KG1 (cell line): Measurements from ENCODE around the gene TGFA.

Source experiments
- DNase-seq: peaks from one replicate; lab custom pipeline; 2025; lab: John Stamatoyannopoulos, UW

TGFA gene

DNA sequence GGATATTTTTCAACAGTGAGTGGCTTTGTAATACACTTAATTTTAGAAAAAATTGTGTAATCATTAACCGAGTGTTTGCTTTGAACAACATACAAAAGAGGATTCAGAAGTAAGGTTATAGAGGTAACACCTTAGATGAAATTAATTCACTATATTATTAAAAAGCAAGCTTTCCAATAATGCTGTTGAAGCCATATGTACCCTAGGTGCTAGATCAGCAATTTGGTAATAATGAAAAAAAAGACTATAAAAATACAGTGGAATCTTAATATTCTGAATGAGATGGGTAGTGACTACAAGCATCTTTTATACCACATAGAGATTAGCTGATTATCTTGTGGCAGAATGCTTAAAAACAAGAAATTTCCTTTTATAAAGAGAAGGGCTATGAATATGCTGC, 136.6 kb downstream of the TGFA start:
- no peak for DNase-seq

DNA sequence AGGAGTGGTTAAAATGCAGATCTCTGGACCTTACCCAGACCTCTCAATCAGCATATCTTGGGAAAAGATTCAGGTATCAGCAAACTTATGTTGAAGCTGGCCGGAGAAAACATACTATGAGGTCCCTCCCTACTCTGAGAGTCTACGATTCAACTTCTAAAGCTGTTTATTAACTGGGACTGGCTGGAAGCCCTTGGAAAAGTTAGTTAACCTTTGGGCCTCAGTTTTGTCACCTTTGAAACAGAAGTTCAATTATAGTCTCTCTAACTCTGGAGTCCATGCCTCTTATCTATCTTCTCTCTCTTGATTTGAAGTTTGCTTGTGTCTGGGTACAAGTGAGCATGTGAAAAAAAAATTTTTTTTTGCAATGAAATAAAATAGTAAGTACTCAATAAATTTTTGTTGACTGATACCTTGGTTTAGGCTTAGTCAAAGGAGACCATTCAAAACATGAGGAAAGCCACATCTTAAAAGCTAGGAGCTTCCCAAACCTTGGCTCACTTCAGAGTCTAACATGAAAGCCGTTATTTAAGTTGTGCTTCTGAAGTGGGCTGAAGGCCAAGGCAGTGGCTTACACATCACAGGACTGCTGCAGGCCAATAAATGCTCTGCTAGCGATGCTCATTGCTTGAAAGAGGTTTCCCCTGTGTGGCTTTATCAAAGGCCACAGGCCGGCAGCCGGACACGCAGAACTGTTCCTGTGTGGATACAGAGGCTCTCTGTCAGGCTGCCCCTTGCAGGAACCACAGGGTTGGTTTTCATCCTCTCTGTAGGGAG, 141.1 kb downstream of the TGFA start:
- no peak for DNase-seq

DNA sequence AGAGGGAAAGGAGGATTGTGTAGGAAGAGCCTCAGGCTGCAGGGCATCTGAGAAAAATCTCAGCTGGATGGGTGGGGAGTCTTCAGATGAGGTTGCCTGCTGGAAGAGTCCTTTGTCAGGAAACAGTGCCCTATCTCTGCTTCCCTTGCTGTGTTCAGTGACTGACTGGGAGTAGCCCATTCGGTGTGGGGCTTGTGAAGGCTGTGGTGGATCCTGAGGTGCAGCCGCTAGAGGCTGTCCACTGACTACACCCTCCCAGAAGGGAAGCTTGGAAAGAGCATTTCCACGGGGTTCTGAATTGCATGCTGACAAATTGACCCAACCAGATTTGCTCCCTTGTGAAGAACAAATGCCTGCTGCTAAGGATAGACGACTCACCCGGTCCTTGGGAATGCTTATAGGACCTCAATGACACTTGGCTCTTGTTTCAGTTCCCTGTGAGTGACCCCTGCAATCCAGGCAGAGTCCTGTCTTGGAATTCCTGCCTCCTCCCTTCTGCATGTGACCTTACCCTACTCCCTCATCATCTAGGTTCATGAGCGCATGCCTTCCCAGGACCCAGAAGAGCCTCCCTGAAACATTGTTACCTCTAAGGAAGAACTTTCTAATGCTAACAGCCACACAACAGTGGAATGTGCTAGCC, 142.0 kb downstream of the TGFA start:
- DNase-seq = no peak

DNA sequence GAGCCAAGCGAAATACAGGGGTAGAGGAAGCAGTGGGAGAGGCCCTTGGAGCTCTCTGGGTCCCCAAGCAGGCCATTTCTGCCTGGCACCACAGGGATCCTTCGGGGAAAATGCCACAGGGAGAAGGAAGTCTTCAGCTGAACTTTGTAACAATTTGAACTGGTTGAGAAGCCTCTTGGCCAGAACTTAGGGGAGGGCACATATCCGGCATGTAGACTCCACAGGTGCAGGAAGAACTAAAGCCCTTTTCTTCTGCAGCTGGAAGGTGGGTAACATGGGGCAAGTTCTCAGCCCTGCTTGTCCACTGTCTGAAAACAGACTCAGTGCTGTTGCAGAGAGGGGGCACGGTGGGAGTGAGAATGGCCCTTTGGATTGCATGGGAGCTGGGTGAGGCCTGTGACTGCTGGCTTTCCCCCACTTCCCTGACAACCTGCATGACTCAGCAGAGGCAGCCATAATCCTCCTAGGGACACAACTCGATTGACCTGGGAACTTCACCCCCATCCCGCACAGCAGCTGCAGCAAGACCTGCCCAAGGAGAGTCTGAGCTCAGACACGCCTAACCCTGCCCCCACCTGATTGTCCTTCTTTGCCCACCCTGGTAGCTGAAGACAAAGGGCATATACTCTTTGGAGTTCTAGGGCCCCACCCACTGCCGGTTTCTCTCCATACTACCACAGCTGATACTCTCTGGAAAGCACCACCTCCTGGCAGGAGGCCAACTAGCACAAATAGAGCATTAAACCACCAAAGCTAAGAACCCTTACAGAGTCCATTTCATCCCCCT, 150.2 kb downstream of the TGFA start:
- DNase-seq = no peak

DNA sequence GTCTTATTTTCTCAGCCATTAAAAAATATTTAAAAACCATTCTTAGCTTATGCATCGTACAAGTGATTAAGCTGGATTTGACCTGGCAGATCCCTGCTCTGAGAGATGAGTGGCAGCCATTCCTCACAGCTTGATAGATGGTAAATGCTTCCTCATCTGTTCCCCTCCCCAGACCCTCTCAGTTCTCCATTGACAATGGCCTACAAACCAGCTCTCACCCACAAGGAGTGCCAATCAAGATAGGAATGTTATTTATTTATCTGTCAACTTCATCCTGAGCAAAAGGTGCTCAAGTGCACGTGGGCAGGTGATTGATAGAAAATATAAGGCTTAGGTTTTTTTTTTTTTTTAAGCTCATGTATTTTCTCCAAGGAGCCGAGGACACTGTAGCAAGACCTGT, 153.1 kb downstream of the TGFA start:
- no peak for DNase-seq

DNA sequence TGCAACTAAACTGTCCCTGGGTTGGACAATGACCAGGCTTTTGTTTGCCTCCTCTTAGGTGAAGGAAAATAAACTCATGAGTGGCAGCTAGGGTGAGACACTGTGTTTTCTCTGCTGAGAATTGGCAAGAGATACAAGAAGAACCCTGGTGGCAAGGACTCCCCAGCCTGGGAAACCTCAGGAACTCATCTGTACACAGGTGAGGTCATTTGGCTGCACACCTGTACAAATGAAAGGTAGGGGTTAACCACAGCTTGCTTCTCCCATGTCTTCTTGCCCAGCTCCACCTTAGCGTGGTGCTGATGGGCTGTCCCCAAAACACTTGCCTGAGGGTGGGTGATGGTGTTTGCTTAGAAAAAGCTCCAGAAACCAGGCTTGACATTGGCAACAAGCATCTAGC, 154.6 kb downstream of the TGFA start:
- no peak for DNase-seq
